ENCODE data around the gene KCTD5. TPM values are rescaled to one million over a fixed set of nuclear protein-coding genes. Genes with fewer than 3 reads are reported as not detected.
"Not testable (repeated sequence)": the region's sequence is repeated elsewhere in the genome, so short reads cannot be mapped to it uniquely, and the experiment has no call there.

Gene KCTD5
- total RNA-seq, 1 donor from 2014 or later: 69.6 TPM

DNA sequence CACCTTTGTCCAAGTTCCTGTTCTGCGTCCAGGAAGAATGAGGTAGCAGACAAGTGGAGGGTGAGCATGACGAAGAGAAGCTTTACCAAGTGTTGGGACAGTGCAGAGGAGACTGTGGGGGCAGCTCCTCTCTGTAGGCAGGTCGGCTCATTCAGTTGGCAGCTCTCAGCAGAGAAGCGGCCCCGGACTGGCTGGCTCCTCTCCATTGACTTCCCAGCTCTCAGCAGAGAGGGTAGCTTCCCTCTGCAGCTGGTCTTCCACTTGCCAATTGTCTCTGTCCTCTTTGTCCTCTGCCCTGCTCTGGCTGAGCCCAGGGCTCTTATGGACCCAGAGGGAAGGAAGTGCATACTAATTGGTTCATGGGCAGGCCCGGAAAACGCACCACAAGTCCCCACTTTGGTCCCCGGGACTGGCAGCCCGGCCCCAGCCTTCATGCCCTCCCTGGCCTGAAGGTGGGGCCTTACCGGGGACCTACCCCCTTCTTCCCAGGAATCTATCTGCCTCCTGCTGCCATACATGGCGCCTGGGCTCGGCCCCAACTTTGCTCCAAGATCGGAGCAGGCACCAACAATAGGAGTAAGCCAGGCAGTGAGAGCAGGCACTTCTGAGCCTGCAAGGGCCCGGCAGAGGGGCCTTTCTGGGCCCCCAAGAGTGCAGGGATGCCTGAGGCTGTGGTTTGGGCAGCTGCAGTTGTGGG is 10.1 kb downstream of the KCTD5 start:
- no peak for DNase-seq (ENCODE audit: low spot score)
- Mint-ChIP-seq H3K9me3 (no peaks in the 10 kb centered on the region), H3K27me3 (ENCODE audit: insufficient read depth) (no peaks in the 10 kb centered on the region), H3K4me1 (ENCODE audit: low read depth) (peaks cover 6% of the 10 kb centered on the region), H3K27ac (no peak overlapping the region), H3K36me3 (ENCODE audit: low read depth) (peaks cover 3% of the 10 kb centered on the region), H3K4me3 (no peak overlapping the region)
- intact Hi-C loops (cut with micrococcal nuclease): no loop called here

GRCh38 chr16:2692948-2693651 is 10.8 kb downstream of the KCTD5 start:
- no peaks in the 10 kb centered on the region for H3K27me3 Mint-ChIP-seq (ENCODE audit: insufficient read depth)
- H3K27ac Mint-ChIP-seq: no peak overlapping the region
- no peaks in the 10 kb centered on the region for H3K9me3 Mint-ChIP-seq
- H3K36me3 Mint-ChIP-seq (ENCODE audit: low read depth): peaks cover 5% of the 10 kb centered on the region
- no peak for DNase-seq (ENCODE audit: low spot score)
- H3K4me3 Mint-ChIP-seq: no peak overlapping the region
- intact Hi-C loops (cut with micrococcal nuclease): no loop called here
- no peaks in the 10 kb centered on the region for H3K4me1 Mint-ChIP-seq (ENCODE audit: low read depth)

GRCh38 chr16:2696601-2697250 is 14.4 kb downstream of the KCTD5 start:
- H3K4me3 Mint-ChIP-seq; H3K36me3 Mint-ChIP-seq (ENCODE audit: low read depth); H3K9me3 Mint-ChIP-seq; H3K27ac Mint-ChIP-seq; intact Hi-C loops (cut with micrococcal nuclease); H3K4me1 Mint-ChIP-seq (ENCODE audit: low read depth); H3K27me3 Mint-ChIP-seq (ENCODE audit: insufficient read depth); DNase-seq (ENCODE audit: low spot score): not testable (repeated sequence)

DNA sequence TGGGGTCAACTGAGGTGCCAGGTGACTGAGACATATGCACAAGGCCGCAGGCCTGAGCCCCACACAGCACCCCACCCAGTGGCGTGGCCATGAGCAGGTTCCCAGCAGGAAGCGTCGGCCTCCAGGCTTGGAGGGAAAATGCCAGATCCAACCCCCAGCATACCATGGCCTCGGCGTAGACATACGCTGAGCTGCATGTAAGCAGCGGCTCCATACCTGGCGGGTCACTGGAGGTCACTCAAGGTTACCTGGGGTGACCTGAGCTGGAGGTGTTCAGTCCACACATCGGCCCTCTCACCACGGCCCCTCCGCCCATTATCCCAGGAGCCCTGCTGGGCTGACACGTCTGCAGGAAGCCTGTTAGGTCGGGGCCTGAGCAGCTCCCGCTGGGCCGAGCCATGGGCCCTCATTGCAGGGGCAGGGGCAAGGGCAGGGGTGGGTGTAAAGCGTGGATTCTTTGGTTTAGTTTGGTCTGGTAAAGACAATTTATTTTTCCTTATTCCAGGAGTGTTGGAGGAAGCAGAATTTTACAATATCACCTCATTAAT is 15.2 kb downstream of the KCTD5 start:
- Mint-ChIP-seq H3K4me1 (ENCODE audit: low read depth) (no peaks in the 10 kb centered on the region), H3K27ac (no peak overlapping the region), H3K27me3 (ENCODE audit: insufficient read depth) (no peaks in the 10 kb centered on the region), H3K9me3 (no peaks in the 10 kb centered on the region), H3K36me3 (ENCODE audit: low read depth) (peaks cover 7% of the 10 kb centered on the region), H3K4me3 (no peak overlapping the region)
- intact Hi-C loops (cut with micrococcal nuclease): no loop called here
- no peak for DNase-seq (ENCODE audit: low spot score)

- H3K36me3 Mint-ChIP-seq (ENCODE audit: low read depth): peaks cover 7% of the 10 kb centered on the region
- no peaks in the 10 kb centered on the region for H3K27me3 Mint-ChIP-seq (ENCODE audit: insufficient read depth)
- H3K4me3 Mint-ChIP-seq: no peak overlapping the region
- H3K4me1 Mint-ChIP-seq (ENCODE audit: low read depth): no peaks in the 10 kb centered on the region
- H3K27ac Mint-ChIP-seq: no peak overlapping the region
- no peaks in the 10 kb centered on the region for H3K9me3 Mint-ChIP-seq
- intact Hi-C loops (cut with micrococcal nuclease): no loop called here
- DNase-seq (ENCODE audit: low spot score): no peak
These were observed 16.0 kb downstream of the KCTD5 start for GRCh38 chr16:2698103-2698870.

GRCh38 chr16:2698965-2699750 is 16.8 kb downstream of the KCTD5 start:
- intact Hi-C loops (cut with micrococcal nuclease): no loop called here
- Mint-ChIP-seq H3K9me3 (no peaks in the 10 kb centered on the region), H3K36me3 (ENCODE audit: low read depth) (peaks cover 7% of the 10 kb centered on the region), H3K27ac (no peak overlapping the region), H3K27me3 (ENCODE audit: insufficient read depth) (no peaks in the 10 kb centered on the region), H3K4me3 (no peak overlapping the region), H3K4me1 (ENCODE audit: low read depth) (no peaks in the 10 kb centered on the region)
- DNase-seq (ENCODE audit: low spot score): no peak

DNA sequence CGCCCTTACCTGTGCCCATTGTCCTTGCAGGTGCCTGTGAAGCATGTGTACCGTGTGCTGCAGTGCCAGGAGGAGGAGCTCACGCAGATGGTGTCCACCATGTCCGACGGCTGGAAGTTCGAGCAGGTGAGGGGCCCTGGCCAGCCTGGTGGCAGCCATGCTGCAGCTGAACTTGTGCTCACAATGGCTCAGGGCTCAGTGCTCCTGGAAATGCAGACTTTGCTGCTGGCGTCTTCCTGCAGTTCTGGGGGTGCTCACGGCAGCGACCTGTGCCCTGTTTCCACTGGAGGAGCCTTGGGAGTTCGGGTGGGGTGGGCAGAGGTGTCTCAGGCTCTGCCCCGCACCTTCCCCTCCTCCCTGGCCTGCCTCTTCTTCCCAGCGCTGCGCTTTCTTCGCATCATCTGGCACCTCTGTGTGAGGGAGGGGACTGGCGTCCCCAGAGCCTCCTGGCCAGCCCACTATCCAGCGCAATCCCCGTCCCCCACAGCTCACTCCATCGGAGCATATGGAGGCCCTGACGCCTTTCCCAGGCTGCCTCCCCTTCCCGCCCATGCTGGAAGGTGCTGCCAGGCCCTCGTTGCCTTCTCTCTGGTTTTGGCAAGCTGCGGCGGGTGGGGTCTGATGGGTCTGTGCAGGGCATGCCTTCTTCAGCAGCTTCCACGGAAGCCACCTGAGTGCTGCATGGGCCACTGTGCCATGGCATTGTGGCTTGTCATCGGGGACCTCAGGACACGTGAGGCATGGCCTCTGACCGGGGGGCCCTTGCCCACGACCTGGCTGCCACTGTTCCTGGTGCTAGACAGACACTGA is 17.7 kb downstream of the KCTD5 start:
- DNase-seq (ENCODE audit: low spot score): no peak
- Mint-ChIP-seq H3K36me3 (ENCODE audit: low read depth) (peaks cover 7% of the 10 kb centered on the region), H3K4me1 (ENCODE audit: low read depth) (no peaks in the 10 kb centered on the region), H3K27me3 (ENCODE audit: insufficient read depth) (no peaks in the 10 kb centered on the region), H3K9me3 (no peaks in the 10 kb centered on the region), H3K27ac (no peak overlapping the region), H3K4me3 (no peak overlapping the region)
- intact Hi-C loops (cut with micrococcal nuclease): no loop called here

- no peak for DNase-seq (ENCODE audit: low spot score)
- Mint-ChIP-seq H3K9me3 (no peaks in the 10 kb centered on the region), H3K4me1 (ENCODE audit: low read depth) (no peaks in the 10 kb centered on the region), H3K36me3 (ENCODE audit: low read depth) (peaks cover 7% of the 10 kb centered on the region), H3K27ac (no peak overlapping the region), H3K27me3 (ENCODE audit: insufficient read depth) (no peaks in the 10 kb centered on the region), H3K4me3 (no peak overlapping the region)
- intact Hi-C loops (cut with micrococcal nuclease): no loop called here
These were observed 18.5 kb downstream of the KCTD5 start for GRCh38 chr16:2700786-2701185.

- DNase-seq (ENCODE audit: low spot score): no peak
- Mint-ChIP-seq H3K9me3 (no peaks in the 10 kb centered on the region), H3K4me3 (no peak overlapping the region), H3K4me1 (ENCODE audit: low read depth) (no peaks in the 10 kb centered on the region), H3K36me3 (ENCODE audit: low read depth) (peaks cover 7% of the 10 kb centered on the region), H3K27ac (no peak overlapping the region), H3K27me3 (ENCODE audit: insufficient read depth) (no peaks in the 10 kb centered on the region)
- intact Hi-C loops (cut with micrococcal nuclease): no loop called here
These were observed 18.9 kb downstream of the KCTD5 start for GRCh38 chr16:2701272-2701671.

DNA sequence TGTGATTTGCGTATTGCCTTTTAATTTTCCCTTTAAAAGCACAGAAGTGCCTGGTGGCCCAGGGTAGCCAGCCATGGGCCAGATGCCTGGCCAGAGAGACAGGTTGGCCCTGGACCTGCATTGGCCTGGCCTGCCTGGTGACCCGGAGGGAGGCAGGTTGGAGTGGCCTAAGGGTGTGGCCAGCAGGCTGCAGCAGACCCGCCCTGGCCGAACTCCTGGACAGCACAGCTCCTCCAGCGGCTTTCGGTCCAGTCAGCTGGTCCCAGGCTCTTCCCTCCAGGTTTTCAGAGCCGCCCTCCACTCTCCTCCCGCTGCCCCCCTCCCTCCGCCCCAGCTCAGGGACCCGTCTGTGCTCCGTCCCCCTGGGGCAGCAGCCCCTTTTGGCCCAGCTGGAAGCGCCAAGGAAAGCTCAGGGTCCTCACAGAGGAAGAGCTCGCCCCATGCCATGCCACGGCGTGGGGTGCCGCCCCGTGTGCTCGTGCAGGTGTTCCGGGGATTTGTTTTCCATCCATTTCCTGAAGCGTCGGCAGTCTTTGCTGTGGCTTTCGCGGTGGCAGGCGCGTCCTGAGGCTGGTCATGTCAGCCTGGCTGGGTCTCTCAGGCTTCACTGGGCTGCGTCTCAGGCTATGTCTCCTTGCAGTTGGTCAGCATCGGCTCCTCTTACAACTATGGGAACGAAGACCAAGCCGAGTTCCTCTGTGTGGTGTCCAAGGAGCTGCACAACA is 19.6 kb downstream of the KCTD5 start:
- DNase-seq (ENCODE audit: low spot score): no peak
- intact Hi-C loops (cut with micrococcal nuclease): no loop called here
- H3K36me3 Mint-ChIP-seq (ENCODE audit: low read depth): peaks cover 4% of the 10 kb centered on the region
- no peaks in the 10 kb centered on the region for H3K27me3 Mint-ChIP-seq (ENCODE audit: insufficient read depth)
- no peak overlapping the region for H3K4me3 Mint-ChIP-seq
- no peaks in the 10 kb centered on the region for H3K9me3 Mint-ChIP-seq
- no peak overlapping the region for H3K27ac Mint-ChIP-seq
- H3K4me1 Mint-ChIP-seq (ENCODE audit: low read depth): no peaks in the 10 kb centered on the region

- no peaks in the 10 kb centered on the region for H3K4me1 Mint-ChIP-seq (ENCODE audit: low read depth)
- H3K4me3 Mint-ChIP-seq: no peak overlapping the region
- intact Hi-C loops (cut with micrococcal nuclease): no loop called here
- no peak overlapping the region for H3K27ac Mint-ChIP-seq
- DNase-seq (ENCODE audit: low spot score): no peak
- H3K36me3 Mint-ChIP-seq (ENCODE audit: low read depth): peaks cover 4% of the 10 kb centered on the region
- H3K9me3 Mint-ChIP-seq: no peaks in the 10 kb centered on the region
- H3K27me3 Mint-ChIP-seq (ENCODE audit: insufficient read depth): no peaks in the 10 kb centered on the region
These were observed 20.1 kb downstream of the KCTD5 start for GRCh38 chr16:2702438-2702825.

All from activated T-helper 1 cell treated with anti-CD3 and anti-CD28 coated beads, Interleukin-12 subunit alpha, Interleukin-12 subunit beta, Interleukin-2, Interleukin-4 antibody, amounts not matched to agents 30 ng/mL and 10 ng/mL and 1 ng/mL, durations not matched to agents 14 hours and 24 hours and 36 hours (primary cell).